WTC11 (cell line): ENCODE measurements around the gene CHD6. TPM values are rescaled to one million over a fixed set of nuclear protein-coding genes. Genes with fewer than 3 reads are reported as not detected.

ENCODE experiments used
- ATAC-seq: fragments of 200-7000 bp; cut with Tn5 transposase; 2 replicates; pipeline ENCODE4 v1.10.0; 2021; ENCODE audit warnings: mild to moderate bottlenecking, moderate library complexity
- CTCF ChIA-PET: fragments of 300-600 bp; sonication (Branson Sonifier 250); formaldehyde crosslinking; loops from one replicate; lab custom pipeline; 2021; ENCODE audit warnings: antibody characterized with exemption; lab: Charles Lee
- POLR2A ChIA-PET: fragments of 350-600 bp; sonication (Branson Sonifier 250); formaldehyde crosslinking; loops from one replicate; lab custom pipeline; 2021; ENCODE audit warnings: antibody characterized with exemption; lab: Charles Lee
- DNase-seq: peaks from one replicate; pipeline ENCODE4 v3.0.0; 2021; ENCODE audit warnings: low spot score
- H3K27ac Mint-ChIP-seq: 2 replicates; pipeline ENCODE4 v1.8.0; 2021; ENCODE audit warnings: mixed read lengths
- H3K27me3 Mint-ChIP-seq: 2 replicates; pipeline ENCODE4 v1.8.0; 2021; ENCODE audit warnings: low read depth, mild to moderate bottlenecking, moderate library complexity, mixed read lengths
- H3K36me3 Mint-ChIP-seq: 2 replicates; pipeline ENCODE4 v1.8.0; 2021; ENCODE audit warnings: mixed read lengths
- H3K4me1 Mint-ChIP-seq: 2 replicates; pipeline ENCODE4 v1.8.0; 2022; ENCODE audit warnings: mixed read lengths
- H3K4me3 Mint-ChIP-seq: 2 replicates; pipeline ENCODE4 v1.8.0; 2021; ENCODE audit warnings: mild to moderate bottlenecking, moderate library complexity, mixed read lengths
- H3K9me3 Mint-ChIP-seq: 2 replicates; pipeline ENCODE4 v1.8.0; 2021; ENCODE audit warnings: mixed read lengths
- ARID4B ChIP-seq: sonication (generic); formaldehyde crosslinking; IDR thresholded peaks from 2 replicates; pipeline ENCODE4 v1.8.0; 2023; ENCODE audit warnings: missing genetic modification reagents, mild to moderate bottlenecking, borderline replicate concordance
- CBFB ChIP-seq: sonication (generic); formaldehyde crosslinking; IDR thresholded peaks from 2 replicates; pipeline ENCODE4 v1.8.1; 2022; ENCODE audit warnings: mild to moderate bottlenecking, low read depth, missing genetic modification reagents
- CREM ChIP-seq: sonication (generic); formaldehyde crosslinking; IDR thresholded peaks from 2 replicates; pipeline ENCODE4 v1.8.1; 2022; ENCODE audit warnings: mild to moderate bottlenecking, missing genetic modification reagents, moderate library complexity
- E2F1 ChIP-seq: sonication (generic); formaldehyde crosslinking; IDR thresholded peaks from 2 replicates; pipeline ENCODE4 v1.8.0; 2022; ENCODE audit warnings: mild to moderate bottlenecking, missing genetic modification reagents
- E2F5 ChIP-seq: sonication (generic); formaldehyde crosslinking; IDR thresholded peaks from 2 replicates; pipeline ENCODE4 v1.8.1; 2022; ENCODE audit warnings: mild to moderate bottlenecking, moderate library complexity, missing genetic modification reagents
- ELF4 ChIP-seq: sonication (generic); formaldehyde crosslinking; IDR thresholded peaks from 2 replicates; pipeline ENCODE4 v1.8.1; 2022; ENCODE audit warnings: low read depth, mild to moderate bottlenecking, moderate library complexity, missing genetic modification reagents
- ETV6 ChIP-seq: sonication (generic); formaldehyde crosslinking; IDR thresholded peaks from 2 replicates; pipeline ENCODE4 v1.8.1; 2022; ENCODE audit warnings: mild to moderate bottlenecking, missing genetic modification reagents
- FOXK1 ChIP-seq: sonication (generic); formaldehyde crosslinking; IDR thresholded peaks from 2 replicates; pipeline ENCODE4 v1.8.0; 2022; ENCODE audit warnings: mild to moderate bottlenecking, moderate library complexity, missing genetic modification reagents
- FOXP4 ChIP-seq: sonication (generic); formaldehyde crosslinking; IDR thresholded peaks from 2 replicates; pipeline ENCODE4 v1.8.0; 2022; ENCODE audit warnings: mild to moderate bottlenecking, missing genetic modification reagents
- KAT7 ChIP-seq: sonication (generic); formaldehyde crosslinking; IDR thresholded peaks from 2 replicates; pipeline ENCODE4 v1.8.1; 2023; ENCODE audit warnings: missing genetic modification reagents, mild to moderate bottlenecking, borderline replicate concordance
- MLX ChIP-seq: sonication (generic); formaldehyde crosslinking; IDR thresholded peaks from 2 replicates; pipeline ENCODE4 v1.8.1; 2023; ENCODE audit warnings: mild to moderate bottlenecking, missing genetic modification reagents, moderate library complexity
- NR1H2 ChIP-seq: sonication (generic); formaldehyde crosslinking; IDR thresholded peaks from 2 replicates; pipeline ENCODE4 v1.9.0; 2021; ENCODE audit warnings: mild to moderate bottlenecking, moderate library complexity, missing genetic modification reagents
- PREB ChIP-seq: sonication (generic); formaldehyde crosslinking; IDR thresholded peaks from 2 replicates; pipeline ENCODE4 v1.8.1; 2022; ENCODE audit warnings: mild to moderate bottlenecking, missing genetic modification reagents, moderate library complexity, borderline replicate concordance
- SMAD3 ChIP-seq: sonication (generic); formaldehyde crosslinking; IDR thresholded peaks from 2 replicates; pipeline ENCODE4 v1.8.0; 2022; ENCODE audit warnings: missing genetic modification reagents, mild to moderate bottlenecking, borderline replicate concordance
- TEAD4 ChIP-seq: sonication (generic); formaldehyde crosslinking; IDR thresholded peaks from 2 replicates; pipeline ENCODE4 v1.8.0; 2022; ENCODE audit warnings: mild to moderate bottlenecking, missing genetic modification reagents
- TP53 ChIP-seq: sonication (generic); formaldehyde crosslinking; IDR thresholded peaks from 2 replicates; pipeline ENCODE4 v1.8.1; 2023; ENCODE audit warnings: mild to moderate bottlenecking, missing genetic modification reagents
- ZNF138 ChIP-seq: sonication (generic); formaldehyde crosslinking; conservative IDR thresholded peaks from 2 replicates; pipeline ENCODE4 v1.8.1; 2022; ENCODE audit warnings: mild to moderate bottlenecking, moderate library complexity, missing genetic modification reagents
- ZNF396 ChIP-seq: fragments of 250-450 bp; sonication (Bioruptor Pico); IDR thresholded peaks from 2 replicates; pipeline ENCODE4 v1.8.0; 2021; ENCODE audit warnings: mild to moderate bottlenecking, moderate library complexity, borderline replicate concordance
- ZNF416 ChIP-seq: fragments of 250-450 bp; sonication (Bioruptor Pico); IDR thresholded peaks from 2 replicates; pipeline ENCODE4 v1.9.0; 2021; ENCODE audit warnings: mild to moderate bottlenecking, inconsistent platforms
- ZNF425 ChIP-seq: fragments of 250-450 bp; sonication (Bioruptor Pico); conservative IDR thresholded peaks from 2 replicates; pipeline ENCODE4 v1.9.0; 2021; ENCODE audit warnings: mild to moderate bottlenecking
- total RNA-seq: library from RNA; stranded (reverse); gene quantifications from 3 replicates; pipeline ENCODE4 v1.2.3, GENCODE V29; 2021

CHD6 gene
- total RNA-seq, 1 experiment from 2014 or later: 52.1 TPM

GRCh38 chr20:41600926-41601631 lies 17.1 kb downstream of the CHD6 start:
- H3K27me3 Mint-ChIP-seq: peaks cover 3% of the 10 kb centered on the region; the same call in 1 of the 2 replicates
- TF ChIP-seq E2F1 (no peak), ZNF416 (no peak)
- TF ChIP-seq, all 79 proteins: peak for 0
- Mint-ChIP-seq H3K36me3 (peaks cover 60% of the 10 kb centered on the region), H3K27ac (no peak overlapping the region), H3K9me3 (peaks cover 58% of the 10 kb centered on the region), H3K4me3 (no peak overlapping the region), H3K4me1 (peaks cover 10% of the 10 kb centered on the region)
- DNase-seq (no peak), ATAC-seq (no peak)
- ChIA-PET POLR2A (no interaction called here), CTCF (no interaction called here)

- Mint-ChIP-seq H3K4me1 (peaks cover 7% of the 10 kb centered on the region), H3K4me3 (no peak overlapping the region), H3K9me3 (peaks cover 72% of the 10 kb centered on the region), H3K27ac (no peak overlapping the region)
- no peak for ATAC-seq
- ChIA-PET CTCF (no interaction called here), POLR2A (no interaction called here)
- no peak for TF ChIP-seq MLX (CRISPR knock-in tag)
- TF ChIP-seq ZNF425: no peak
- no peak for TF ChIP-seq TEAD4 (CRISPR knock-in tag)
- no peak for TF ChIP-seq FOXK1
- no peak for TF ChIP-seq FOXP4 (CRISPR knock-in tag)
- no peak for TF ChIP-seq E2F5 (CRISPR knock-in tag)
- no peak for TF ChIP-seq CREM (CRISPR knock-in tag)
- TF ChIP-seq SMAD3 (CRISPR knock-in tag): no peak
- no peak for TF ChIP-seq TP53 (CRISPR knock-in tag)
- TF ChIP-seq PREB (CRISPR knock-in tag): no peak
- TF ChIP-seq ZNF396 (CRISPR knock-in tag): no peak
- TF ChIP-seq ETV6 (CRISPR knock-in tag): no peak
- TF ChIP-seq KAT7 (CRISPR knock-in tag): no peak
- TF ChIP-seq ARID4B (CRISPR knock-in tag): no peak
- TF ChIP-seq ELF4 (CRISPR knock-in tag): no peak
- no peak for TF ChIP-seq ZNF138 (CRISPR knock-in tag)
- no peak for TF ChIP-seq NR1H2
- TF ChIP-seq CBFB (CRISPR knock-in tag): no peak
- TF ChIP-seq, all 79 proteins: peak for 0
- peaks cover 74% of the 10 kb centered on the region for H3K36me3 Mint-ChIP-seq
- H3K27me3 Mint-ChIP-seq: peaks cover 3% of the 10 kb centered on the region; the same call in 1 of the 2 replicates
- no peak for DNase-seq
Observed at GRCh38 chr20:41599699-41600104, 18.5 kb downstream of the CHD6 start.
